Stomach (tissue), 9 donors: ENCODE results near the gene LRRFIP1. TPM values are rescaled to one million over a fixed set of nuclear protein-coding genes. Genes with fewer than 3 reads are reported as not detected.

Source experiments
- DNase-seq, 2 donors: peaks; one replicate each; pipeline versions ENCODE4 v3.0.0 to v3.0.0-alpha.2; 2013 to 2019
- H3K27ac ChIP-seq, 5 donors: fragments of 200-600 bp in 4 of 5; sonication (generic) in 4 of 5; one replicate each; pipeline ENCODE4 v1.5.1; 2013 to 2019; ENCODE audit warnings: mild to moderate bottlenecking in 1 of 5, moderate library complexity in 1 of 5
- H3K27me3 ChIP-seq, 3 donors: fragments of 200-600 bp; sonication (generic); one replicate each; pipeline ENCODE4 v1.5.1; 2017 to 2019; ENCODE audit warnings: mixed run types in 1 of 3
- H3K36me3 ChIP-seq, 4 donors: fragments of 200-600 bp; sonication (generic); 1 replicate in 3 of 4; 2 replicates in 1 of 4; pipeline ENCODE4 v1.5.1; 2016 to 2019
- H3K4me1 ChIP-seq, 4 donors: fragments of 200-600 bp; sonication (generic); one replicate each; pipeline ENCODE4 v1.5.1; 2016 to 2019
- H3K4me3 ChIP-seq, 4 donors: fragments of 200-600 bp; sonication (generic) in 3 of 4; one replicate each; pipeline ENCODE4 v1.5.1; 2016 to 2019; ENCODE audit warnings: mild to moderate bottlenecking in 1 of 4
- H3K9me3 ChIP-seq, 4 donors: fragments of 200-600 bp; sonication (generic); one replicate each; pipeline ENCODE4 v1.5.1; 2016 to 2019
- CTCF ChIP-seq, 7 experiments: fragments of 450-650 bp in 4 of 7; fragments of 200-600 bp in 3 of 7; sonication (generic) in 3 of 7; IDR thresholded peaks; one replicate each; pipeline ENCODE4 v1.5.1; 2016 to 2019; ENCODE audit warnings: antibody characterized with exemption in 7 of 7, control low read depth in 2 of 7, mild to moderate bottlenecking in 1 of 7
- EP300 ChIP-seq: sonication (generic); formaldehyde crosslinking; IDR thresholded peaks from one replicate; pipeline ENCODE4 v1.6.1; 2017; ENCODE audit warnings: antibody characterized with exemption
- POLR2A ChIP-seq, 4 donors: fragments of 450-650 bp; IDR thresholded peaks; one replicate each; pipeline ENCODE4 v1.6.1; 2016; ENCODE audit warnings: antibody characterized with exemption in 4 of 4, control low read depth in 2 of 4, mild to moderate bottlenecking in 1 of 4, moderate library complexity in 1 of 4
- POLR2AphosphoS5 ChIP-seq, 3 donors: sonication (generic); formaldehyde crosslinking; IDR thresholded peaks; one replicate each; pipeline ENCODE4 v1.6.1; 2016; ENCODE audit warnings: antibody characterized with exemption in 3 of 3
- WGBS, 5 donors: extraction: QIAGEN DNeasy Blood & Tissue Kit in 3 of 5; methylation state at CpG; one replicate each; pipeline versions ENCODE4 v1.1.5 to v1.1.7; 2013 to 2018; 5-methylcytosine and 5-hydroxymethylcytosine counted together
- intact Hi-C: fragments of 100-400 bp; cut with DNase I; formaldehyde crosslinking; loops from one replicate; pipeline ENCODE4 v1.15.1; 2023; ENCODE audit warnings: low total_unique reads
- polyA plus RNA-seq, 3 donors: library from polyadenylated mRNA; stranded (reverse); fragments of 200-250 nt; gene quantifications; one replicate each; pipeline ENCODE4 v1.2.3, GENCODE V29; 2013
- total RNA-seq, 5 donors: library from RNA; depleted of rRNA; stranded (reverse); fragments of >200 nt; gene quantifications; one replicate each; pipeline versions ENCODE4 v1.1.0 to v1.2.3, GENCODE V29; 2014 to 2016
- donor health status: healthy with polysubstance abuse.
- donor health status: Bipolar disorder and iron deficiency.
- donor health status: healthy.

Gene LRRFIP1
- total and polyA plus RNA-seq, 8 donors, result 31.6 to 201 (median 130) TPM

- no peaks in the 10 kb centered on the region for H3K27me3 ChIP-seq
- no peak overlapping the region for H3K27ac ChIP-seq
- H3K4me3 ChIP-seq, result no peak overlapping the region
- intact Hi-C loops, result no loop called here
- peaks cover 5 to 12% (median 10%) of the 10 kb centered on the region in 4 donors for H3K9me3 ChIP-seq
- TF ChIP-seq CTCF (IDR thresholded peaks at IDR 0.05) (no peak), POLR2AphosphoS5 (IDR thresholded peaks at IDR 0.05) (no peak), EP300 (no peak), POLR2A (IDR thresholded peaks at IDR 0.05) (no peak)
- no peak for DNase-seq
- WGBS, 5 donors, result 93 to 100% (median 99%) methylated on average over 4 of the region's 4 CpGs
- no peaks in the 10 kb centered on the region for H3K4me1 ChIP-seq
- H3K36me3 ChIP-seq, result peaks cover 4 to 37% (median 15%) of the 10 kb centered on the region in 4 donors
Observed at GRCh38 chr2:237786936-237787335, 159.5 kb downstream of the LRRFIP1 start.

GRCh38 chr2:237790353-237790752, 163.0 kb downstream of the LRRFIP1 start:
- WGBS, 5 donors, result 78 to 89% (median 82%) methylated on average over 4 of the region's 4 CpGs
- H3K36me3 ChIP-seq, result peaks cover 0 to 15% (median 0%) of the 10 kb centered on the region in 4 donors

GRCh38 chr2:237791977-237792727, 164.8 kb downstream of the LRRFIP1 start:
- Histone ChIP-seq H3K36me3 (peaks cover 0 to 2% (median 0%) of the 10 kb centered on the region in 4 donors), H3K4me1 (no peaks in the 10 kb centered on the region), H3K27me3 (no peaks in the 10 kb centered on the region), H3K9me3 (peaks cover 0 to 3% (median 3%) of the 10 kb centered on the region in 4 donors), H3K4me3 (no peak overlapping the region), H3K27ac (no peak overlapping the region)
- DNase-seq, result no peak
- TF ChIP-seq POLR2A (IDR thresholded peaks at IDR 0.05) (no peak), CTCF (IDR thresholded peaks at IDR 0.05) (no peak), POLR2AphosphoS5 (IDR thresholded peaks at IDR 0.05) (no peak), EP300 (no peak)
- intact Hi-C loops, result no loop called here
- WGBS, 5 donors, result 69 to 82% (median 72%) methylated on average over 6 of the region's 6 CpGs

More at GRCh38 chr2:237790353-237790752, 163.0 kb downstream of the LRRFIP1 start:
- Histone ChIP-seq H3K4me3 (no peak overlapping the region), H3K27ac (no peak overlapping the region), H3K27me3 (no peaks in the 10 kb centered on the region), H3K9me3 (peaks cover 5 to 12% (median 10%) of the 10 kb centered on the region in 4 donors), H3K4me1 (no peaks in the 10 kb centered on the region)
- intact Hi-C loops, result no loop called here
- TF ChIP-seq CTCF (IDR thresholded peaks at IDR 0.05), result no peak
- TF ChIP-seq POLR2A (IDR thresholded peaks at IDR 0.05), result no peak
- TF ChIP-seq EP300, result no peak
- TF ChIP-seq POLR2AphosphoS5 (IDR thresholded peaks at IDR 0.05), result no peak
- no peak for DNase-seq

DNA sequence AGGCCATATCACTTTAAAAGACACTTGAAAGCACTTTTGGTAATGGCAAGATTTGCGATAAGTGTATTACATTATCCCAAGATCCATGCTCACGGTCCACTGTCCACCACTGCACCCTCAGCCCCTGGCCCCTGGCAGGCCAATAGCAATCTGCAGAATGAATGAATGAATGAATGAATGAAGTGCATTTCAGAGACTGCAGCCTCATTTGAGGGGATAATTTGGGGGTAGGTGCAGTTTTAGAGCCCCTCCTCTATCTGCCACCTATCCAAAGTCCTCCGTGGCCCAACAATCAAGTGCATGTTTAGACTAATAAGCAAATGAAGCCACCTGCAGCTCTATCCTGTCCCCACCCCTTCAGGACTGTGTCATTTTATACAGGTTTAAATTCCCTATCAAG, 169.9 kb downstream of the LRRFIP1 start:
- TF ChIP-seq EP300, result no peak
- no peak for TF ChIP-seq POLR2A (IDR thresholded peaks at IDR 0.05)
- no peak for TF ChIP-seq CTCF (IDR thresholded peaks at IDR 0.05)
- TF ChIP-seq POLR2AphosphoS5 (IDR thresholded peaks at IDR 0.05), result no peak
- Histone ChIP-seq H3K36me3 (no peaks in the 10 kb centered on the region), H3K4me1 (no peaks in the 10 kb centered on the region), H3K27ac (no peak overlapping the region), H3K4me3 (no peak overlapping the region), H3K27me3 (no peaks in the 10 kb centered on the region), H3K9me3 (peaks cover 0 to 20% (median 8%) of the 10 kb centered on the region in 4 donors)
- 87 to 96% (median 94%) methylated on average over 3 of the region's 3 CpGs for WGBS, 5 donors
- intact Hi-C loops, result no loop called here
- no peak for DNase-seq
